NCI-H2081 (cell line): ENCODE measurements around the gene KRT14.
A peak's percentile ranks its signal among the peaks of the same experiment; 100 is the strongest.
"Not testable (repeated sequence)": the region's sequence is repeated elsewhere in the genome, so short reads cannot be mapped to it uniquely, and the experiment has no call there.

Source experiments
- DNase-seq, 2 experiments: peaks; one replicate each; lab custom pipeline; 2025; lab: John Stamatoyannopoulos, UW

KRT14 gene

GRCh38 chr17:41547378-41547841 is 39.3 kb downstream of the KRT14 start:
- DNase-seq = peak in 1 of 2 experiments; percentile 41

GRCh38 chr17:41546819-41547218 is 39.9 kb downstream of the KRT14 start:
- no peak for DNase-seq

- DNase-seq = no peak
These were observed 40.8 kb downstream of the KRT14 start for GRCh38 chr17:41545829-41546410.

GRCh38 chr17:41544935-41545334 is 41.8 kb downstream of the KRT14 start:
- no peak for DNase-seq

- DNase-seq = peak; percentile 53 to 72
These were observed 42.2 kb downstream of the KRT14 start for GRCh38 chr17:41544491-41544892.

- not testable (repeated sequence) for DNase-seq
These were observed 43.9 kb downstream of the KRT14 start for GRCh38 chr17:41542786-41543185.

- no peak for DNase-seq
These were observed 44.3 kb downstream of the KRT14 start for GRCh38 chr17:41542357-41542756.

GRCh38 chr17:41540921-41541625 is 45.6 kb downstream of the KRT14 start:
- no peak for DNase-seq

GRCh38 chr17:41539979-41540701 is 46.6 kb downstream of the KRT14 start:
- peak; percentile 26 to 77 for DNase-seq

GRCh38 chr17:41539071-41539492 is 47.6 kb downstream of the KRT14 start:
- peak in 1 of 2 experiments; percentile 38 for DNase-seq

- DNase-seq = no peak
These were observed 48.1 kb downstream of the KRT14 start for GRCh38 chr17:41538565-41538991.

GRCh38 chr17:41537990-41538389 is 48.7 kb downstream of the KRT14 start:
- DNase-seq = no peak

- no peak for DNase-seq
These were observed 49.1 kb downstream of the KRT14 start for GRCh38 chr17:41537614-41537954.

- DNase-seq = no peak
These were observed 49.7 kb downstream of the KRT14 start for GRCh38 chr17:41536741-41537613.

- DNase-seq = no peak
These were observed 50.8 kb downstream of the KRT14 start for GRCh38 chr17:41535764-41536481.

- DNase-seq = no peak
These were observed 51.7 kb downstream of the KRT14 start for GRCh38 chr17:41534899-41535546.

GRCh38 chr17:41533613-41534012 is 53.1 kb downstream of the KRT14 start:
- DNase-seq = no peak

GRCh38 chr17:41532947-41533570 is 53.6 kb downstream of the KRT14 start:
- DNase-seq = no peak
